Endometrial microvascular endothelial cells (primary cell): ENCODE measurements around the gene SAMD11. TPM values are rescaled to one million over a fixed set of nuclear protein-coding genes. Genes with fewer than 3 reads are reported as not detected.

Experiments
- in situ Hi-C: cut with HindIII; loops from 2 replicates; pipeline ENCODE4 v1.10.0; 2017; ENCODE audit warnings: low sequenced_read_pairs, low pct_unique_long_range_greater_than_20kb; ENCODE audit errors: inconsistent ontology term
- total RNA-seq: library from RNA; depleted of rRNA; stranded (reverse); fragments of >200 nt; gene quantifications from one replicate; pipeline ENCODE4 v1.2.3, GENCODE V29; 2015; ENCODE audit errors: inconsistent ontology term

Gene SAMD11
- total RNA-seq, 1 donor from 2014 or later: 0.19 TPM

DNA sequence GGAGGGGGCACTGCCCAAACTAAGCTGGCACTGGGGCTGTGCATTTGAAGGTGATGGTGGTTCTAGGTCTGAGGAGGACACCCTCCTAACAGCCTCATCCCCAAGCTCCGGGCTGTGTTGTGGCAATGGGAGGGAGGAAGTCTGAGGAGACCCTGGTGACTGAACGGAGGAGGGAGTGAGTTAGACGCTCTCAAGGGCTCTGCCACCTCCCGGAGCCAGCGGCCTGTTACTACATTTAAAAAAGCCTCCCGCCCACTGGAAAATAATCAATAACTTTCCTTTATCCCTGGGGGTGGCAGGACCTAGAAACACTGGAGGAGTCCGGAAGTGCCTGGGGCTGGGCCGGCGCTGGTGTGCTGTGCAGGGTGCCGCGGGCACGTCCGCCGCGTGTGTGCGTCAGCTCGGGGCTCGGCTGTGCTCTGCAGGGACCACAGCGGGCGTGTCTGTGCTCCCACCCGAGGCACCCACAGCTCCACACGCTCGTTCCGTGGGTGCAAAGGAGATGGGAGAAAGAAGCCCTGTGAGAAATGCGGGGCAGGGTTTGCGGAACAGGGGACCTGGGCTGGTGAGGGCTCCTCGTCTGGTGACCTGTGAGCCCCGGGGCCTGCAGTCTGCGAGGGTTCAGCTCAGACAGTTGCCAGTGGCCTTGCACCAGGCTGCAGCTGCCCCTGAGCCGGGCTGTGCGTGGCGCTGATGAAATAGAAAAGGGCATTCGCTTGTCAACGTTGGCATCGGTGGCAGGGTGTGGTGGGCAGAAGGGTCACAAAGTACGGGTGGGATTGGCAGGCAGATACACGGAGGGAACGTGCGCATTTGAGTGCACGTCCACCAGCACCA is 5.3 kb downstream of the SAMD11 start:
- in situ Hi-C loops: no loop called here

DNA sequence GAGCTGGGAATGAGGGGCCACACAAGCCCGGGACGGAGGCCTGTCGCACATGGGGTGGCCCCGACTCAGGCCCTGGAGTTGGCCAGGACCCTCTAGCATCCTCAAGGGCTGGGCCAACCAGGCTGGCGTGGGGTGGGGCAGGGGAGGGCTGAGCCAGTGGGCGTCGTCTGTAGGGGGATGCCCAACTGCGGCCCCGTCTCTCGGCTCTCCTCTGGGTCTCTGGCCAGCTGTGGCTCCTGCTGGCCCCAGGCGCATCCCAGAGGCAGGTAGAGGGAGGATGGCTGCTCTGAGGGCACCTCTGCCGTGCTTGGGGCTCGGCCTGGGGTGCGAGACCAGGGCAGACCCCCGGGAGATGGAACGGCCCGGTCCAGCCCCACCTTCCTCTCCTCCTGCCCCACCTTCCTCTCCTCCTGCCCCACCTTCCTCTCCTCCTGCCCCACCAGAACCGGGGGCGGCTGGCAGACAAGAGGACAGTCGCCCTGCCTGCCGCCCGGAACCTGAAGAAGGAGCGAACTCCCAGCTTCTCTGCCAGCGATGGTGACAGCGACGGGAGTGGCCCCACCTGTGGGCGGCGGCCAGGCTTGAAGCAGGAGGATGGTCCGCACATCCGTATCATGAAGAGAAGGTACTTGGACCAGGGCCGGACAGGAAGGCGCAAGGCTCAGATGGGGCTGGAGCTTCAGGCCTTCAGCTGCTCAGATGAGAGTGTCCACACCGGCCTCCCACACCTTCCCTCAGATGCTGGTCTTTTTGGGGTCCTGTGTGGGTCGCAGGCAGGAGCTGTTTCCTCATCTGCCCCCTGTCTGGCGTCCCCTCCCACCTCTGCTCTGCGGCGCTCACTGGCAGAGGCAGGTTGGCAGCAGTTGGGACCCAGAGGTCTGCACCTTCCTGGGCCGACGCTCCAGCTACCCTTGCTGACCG is 6.2 kb downstream of the SAMD11 start:
- in situ Hi-C loops: no loop called here

DNA sequence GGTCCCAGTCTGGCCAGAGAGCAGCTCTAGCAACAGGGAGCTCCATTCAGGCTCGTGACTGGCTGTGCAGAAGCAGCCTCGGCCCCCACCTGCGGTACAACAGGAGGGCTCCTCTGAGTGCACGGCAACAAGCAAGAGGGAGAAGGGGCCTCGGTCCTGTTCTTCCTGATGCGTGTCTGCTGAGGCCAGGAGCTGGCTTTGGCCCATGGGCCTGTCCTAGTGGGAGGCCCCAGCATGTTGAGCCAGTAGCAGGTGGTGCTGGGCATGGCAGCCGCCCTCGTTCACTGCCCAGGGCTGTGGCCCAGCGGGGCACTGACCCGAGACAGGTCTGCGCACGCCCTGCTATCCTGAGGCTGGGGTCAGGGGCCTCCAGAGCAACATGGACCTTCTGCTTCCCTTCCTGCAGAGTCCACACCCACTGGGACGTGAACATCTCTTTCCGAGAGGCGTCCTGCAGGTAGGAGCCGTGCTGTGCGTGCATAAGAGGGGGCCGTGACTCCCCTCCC is 7.0 kb downstream of the SAMD11 start:
- in situ Hi-C loops: no loop called here

DNA sequence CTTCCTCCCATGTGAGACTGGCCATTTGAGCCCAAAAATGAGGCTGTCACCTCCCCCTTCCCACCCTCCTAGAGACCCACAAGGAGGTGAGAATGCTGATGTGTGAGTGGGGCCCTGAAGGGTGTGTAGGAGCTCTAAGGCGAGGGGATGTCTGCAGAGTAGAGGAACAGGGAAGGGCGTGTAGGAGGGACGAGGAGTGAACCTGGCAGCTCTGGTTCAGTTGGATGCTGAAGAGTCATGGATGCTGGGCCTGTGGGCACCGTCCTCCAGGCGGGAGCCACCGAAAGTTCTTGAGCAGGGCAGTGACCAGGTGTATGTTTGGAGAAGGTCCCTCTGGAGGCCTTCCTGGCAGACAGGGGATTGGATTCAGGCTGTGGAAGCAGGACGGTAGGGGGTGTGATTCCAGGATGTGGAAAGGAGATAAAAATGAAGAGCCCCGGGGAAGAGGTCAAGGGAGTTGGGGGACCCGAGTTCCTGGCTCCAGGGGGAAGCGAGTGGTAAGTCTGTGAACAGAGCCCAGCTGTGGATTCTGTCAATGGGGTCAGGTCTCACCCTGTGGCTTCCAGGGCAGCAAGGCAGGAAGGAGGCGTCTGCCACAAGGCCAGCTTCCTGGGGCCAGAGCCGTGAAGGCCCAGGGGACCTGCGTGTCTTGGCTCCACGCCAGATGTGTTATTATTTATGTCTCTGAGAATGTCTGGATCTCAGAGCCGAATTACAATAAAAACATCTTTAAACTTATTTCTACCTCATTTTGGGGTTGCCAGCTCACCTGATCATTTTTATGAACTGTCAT is 7.9 kb downstream of the SAMD11 start:
- in situ Hi-C loops: no loop called here

DNA sequence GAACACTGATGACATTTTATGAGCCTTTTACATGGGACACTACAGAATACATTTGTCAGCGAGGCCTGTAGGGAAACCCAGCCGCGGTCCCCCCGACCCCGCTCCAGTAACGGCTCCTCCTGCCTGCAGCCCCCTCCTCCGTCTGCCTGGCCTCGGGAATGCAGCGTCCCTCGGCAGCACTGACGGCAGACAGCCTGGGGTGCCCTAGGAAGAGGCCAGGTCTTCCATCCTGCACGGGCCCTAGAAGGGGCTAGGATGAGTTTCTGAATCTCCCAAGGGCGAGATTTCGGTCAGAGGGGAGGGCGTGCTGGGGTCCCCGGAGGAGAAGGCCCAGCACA is 8.4 kb downstream of the SAMD11 start:
- in situ Hi-C loops: no loop called here

DNA sequence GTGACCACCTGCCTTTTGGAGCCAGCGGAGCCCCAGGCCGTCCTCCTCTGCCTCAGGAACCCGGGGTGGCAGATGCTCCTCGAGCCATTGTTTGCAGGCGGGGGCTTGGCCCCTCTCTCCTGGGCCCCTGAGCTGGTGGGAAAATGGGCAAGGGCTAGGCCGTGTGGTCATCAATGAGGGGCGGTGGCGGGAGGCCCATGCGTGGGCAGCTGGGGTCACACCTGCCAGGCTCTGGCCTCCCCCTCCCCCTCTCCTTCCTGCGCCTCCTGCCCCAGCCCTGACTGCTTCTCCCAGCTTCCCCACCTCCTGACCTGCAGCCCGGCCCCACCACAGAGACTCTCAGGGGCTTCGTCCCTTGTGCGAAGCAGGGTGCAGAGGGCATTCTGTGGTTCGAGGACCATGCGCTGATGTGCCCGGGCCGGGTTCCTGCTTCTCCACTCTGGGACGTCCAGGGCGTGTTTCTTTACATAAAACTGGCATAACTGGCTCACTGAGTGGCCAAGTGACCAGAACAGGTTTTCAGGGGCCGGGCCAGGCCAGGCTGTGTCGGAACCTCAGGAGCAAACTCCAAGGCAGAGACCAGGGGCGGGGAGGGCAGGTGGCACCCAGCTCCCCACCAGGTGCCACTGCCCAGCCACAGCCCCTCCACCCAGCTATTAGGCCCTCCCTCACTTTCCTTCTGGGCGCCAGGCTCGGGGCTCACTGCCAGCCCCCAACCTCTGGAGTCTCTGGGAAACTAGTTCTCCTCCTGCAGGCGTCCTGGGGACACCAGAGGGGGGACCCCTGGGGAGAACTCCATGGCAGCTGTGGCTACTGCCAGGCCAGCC is 9.3 kb downstream of the SAMD11 start:
- in situ Hi-C loops: no loop called here

DNA sequence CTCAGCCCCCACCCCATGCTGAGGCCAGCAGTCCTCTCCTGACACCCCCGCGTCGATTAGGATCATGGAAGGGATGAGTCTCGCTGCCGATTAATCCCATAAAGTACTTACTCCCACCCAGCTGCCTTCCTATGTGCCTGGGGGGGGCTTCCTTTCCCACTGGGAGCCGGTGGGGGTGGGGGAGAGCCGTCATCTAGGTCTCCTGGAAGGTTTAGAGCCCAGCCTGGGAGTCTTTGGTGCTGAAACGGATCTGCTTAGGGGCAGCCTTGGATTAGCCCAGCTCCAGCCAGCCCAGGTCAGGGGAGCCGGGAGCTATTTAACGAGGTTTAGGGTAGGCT is 9.8 kb downstream of the SAMD11 start:
- in situ Hi-C loops: no loop called here

DNA sequence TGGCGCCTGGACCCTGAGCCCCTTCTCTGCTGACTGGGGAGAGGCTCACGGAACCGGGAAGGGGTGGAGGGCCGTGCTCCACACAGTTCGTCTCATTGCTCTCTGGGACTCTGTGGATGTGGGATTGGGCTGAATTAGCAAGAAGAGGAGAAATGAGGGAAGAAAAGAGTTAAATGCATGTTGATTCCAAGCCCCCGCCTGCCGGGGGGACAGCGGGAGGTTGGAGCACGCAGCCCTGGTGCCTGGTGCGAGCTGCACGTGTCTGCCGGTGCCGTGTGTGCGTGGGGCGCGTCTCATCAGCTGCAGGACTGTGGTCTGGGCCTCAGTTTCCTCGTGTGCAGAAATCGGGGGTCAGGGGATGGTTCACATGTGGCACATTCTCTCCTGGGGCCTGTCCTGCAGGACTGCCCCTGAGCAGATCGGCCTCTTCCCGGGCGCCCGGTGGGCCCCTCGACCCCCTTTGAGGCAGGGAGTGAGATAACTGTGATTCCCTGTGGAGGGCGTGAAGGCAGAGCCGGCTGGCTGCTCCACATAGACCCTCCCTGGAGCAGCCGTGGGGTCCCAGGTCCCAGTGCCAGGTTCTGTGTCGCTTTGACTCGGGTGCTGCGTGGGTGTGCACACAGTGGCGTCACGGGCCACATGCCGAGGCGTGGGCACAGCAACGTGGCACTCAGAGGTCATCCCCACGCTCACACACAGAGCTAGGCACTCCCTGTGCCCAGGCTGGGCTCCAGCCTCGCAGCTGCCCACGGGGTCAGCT is 11.4 kb downstream of the SAMD11 start:
- in situ Hi-C loops: no loop called here

DNA sequence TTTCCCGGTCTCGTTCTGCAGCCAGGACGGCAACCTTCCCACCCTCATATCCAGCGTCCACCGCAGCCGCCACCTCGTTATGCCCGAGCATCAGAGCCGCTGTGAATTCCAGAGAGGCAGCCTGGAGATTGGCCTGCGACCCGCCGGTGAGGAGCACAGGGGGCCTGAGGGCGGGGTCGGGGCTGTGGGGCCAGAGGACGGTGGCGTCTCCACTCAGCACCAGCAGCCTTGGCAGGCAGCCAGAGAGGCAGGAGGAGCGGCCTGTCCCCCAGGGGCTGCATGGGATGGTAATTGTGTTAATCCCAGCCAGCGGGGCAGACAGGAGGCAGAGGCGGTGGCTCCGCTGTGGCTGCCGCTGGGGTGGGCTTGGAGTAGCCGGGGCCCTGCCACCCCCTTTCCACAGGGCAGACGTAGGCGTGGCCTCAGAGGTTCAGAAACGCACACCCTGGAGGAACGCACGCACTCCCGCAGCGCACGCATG is 12.1 kb downstream of the SAMD11 start:
- in situ Hi-C loops: no loop called here

DNA sequence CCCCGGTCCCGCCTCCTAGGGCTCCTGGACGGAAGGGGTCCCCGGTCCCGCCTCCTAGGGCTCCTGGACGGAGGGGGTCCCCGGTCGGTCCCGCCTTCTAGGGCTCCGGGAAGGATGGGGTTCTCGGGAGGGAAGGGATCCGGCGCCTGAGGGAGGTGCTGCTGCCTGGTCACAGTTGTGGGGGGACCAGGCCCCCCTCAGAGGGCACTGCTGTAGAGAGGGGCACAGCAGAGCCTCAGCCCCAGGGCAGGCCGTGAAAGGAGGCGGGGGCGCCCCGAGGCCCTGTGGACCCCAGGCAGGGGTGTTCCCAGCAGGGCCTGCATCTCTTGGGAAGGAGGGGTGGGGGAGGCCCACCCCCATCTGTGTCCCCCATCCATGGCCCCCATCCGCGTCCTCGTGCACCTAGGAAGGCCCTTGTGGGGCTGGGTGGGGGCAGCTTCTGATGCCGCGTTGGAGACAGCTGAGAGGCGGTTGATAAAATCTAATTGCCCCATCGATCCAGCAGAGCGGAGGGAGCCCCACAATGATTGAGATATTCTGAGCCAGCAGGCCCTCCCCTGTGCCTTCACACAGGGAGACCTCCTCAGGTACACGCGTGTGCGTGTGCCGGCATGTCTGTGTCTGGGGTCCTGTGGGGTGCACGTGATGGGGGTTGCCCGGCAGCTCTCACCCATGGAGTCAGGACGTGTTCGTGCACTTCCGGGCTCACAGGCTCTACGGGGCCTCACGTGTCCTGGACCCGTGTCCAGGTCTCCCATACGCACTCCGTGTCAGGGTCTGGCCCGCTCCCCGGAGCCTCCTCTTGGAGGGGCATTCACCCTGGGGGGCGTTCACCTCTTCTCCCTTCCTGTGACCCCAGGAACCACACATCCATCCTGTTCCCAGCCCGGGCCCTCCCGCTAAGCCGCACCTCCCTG is 12.9 kb downstream of the SAMD11 start:
- in situ Hi-C loops: no loop called here

DNA sequence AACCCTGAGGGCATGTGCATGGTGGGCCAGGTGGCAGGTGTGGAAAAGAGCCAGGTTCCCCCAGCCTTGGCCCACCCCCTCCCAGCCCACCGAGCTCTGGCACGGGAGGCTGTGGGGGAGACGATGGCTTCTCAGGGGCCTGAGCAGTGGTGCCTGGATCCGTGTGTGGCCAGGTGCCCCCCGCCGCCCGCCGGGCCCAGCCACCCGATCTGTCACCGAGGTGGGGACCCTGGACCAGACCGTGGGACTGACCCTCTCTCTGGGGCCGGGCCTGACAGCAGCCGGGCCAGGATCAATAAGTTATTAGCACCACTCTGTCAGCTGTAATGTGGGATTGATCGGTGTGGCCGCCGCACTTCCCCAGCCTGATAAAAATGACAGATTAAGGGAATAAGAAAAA is 13.8 kb downstream of the SAMD11 start:
- in situ Hi-C loops: no loop called here

DNA sequence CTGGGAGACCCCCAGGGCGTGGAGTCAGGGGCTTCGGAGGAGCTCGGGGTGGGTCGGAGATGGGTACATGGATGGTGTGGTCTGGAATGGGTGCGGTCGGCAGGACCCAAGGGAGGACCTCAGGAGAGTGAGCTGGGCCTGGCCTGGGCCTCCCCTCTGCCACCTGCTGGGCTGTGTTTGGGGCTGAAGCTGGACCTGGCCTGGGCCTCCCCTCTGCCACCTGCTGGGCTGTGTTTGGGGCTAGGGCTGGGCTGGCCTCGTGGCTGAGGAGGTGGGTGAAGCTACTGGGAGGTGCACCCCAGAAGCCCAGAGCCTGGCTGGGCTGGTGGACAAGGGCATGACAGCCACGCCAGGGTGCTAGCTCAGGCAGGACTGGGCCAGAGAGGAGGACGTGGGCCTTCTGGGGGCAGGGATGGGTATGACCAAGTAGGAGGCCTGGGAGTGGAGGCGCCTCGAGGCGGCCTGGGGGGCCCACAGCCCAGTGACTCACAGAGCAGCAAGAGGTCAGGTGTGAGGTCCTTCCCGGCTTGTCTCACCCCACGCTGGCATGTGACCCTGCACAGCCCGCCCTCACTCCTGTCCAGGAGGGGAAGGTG is 14.5 kb downstream of the SAMD11 start:
- in situ Hi-C loops: no loop called here

DNA sequence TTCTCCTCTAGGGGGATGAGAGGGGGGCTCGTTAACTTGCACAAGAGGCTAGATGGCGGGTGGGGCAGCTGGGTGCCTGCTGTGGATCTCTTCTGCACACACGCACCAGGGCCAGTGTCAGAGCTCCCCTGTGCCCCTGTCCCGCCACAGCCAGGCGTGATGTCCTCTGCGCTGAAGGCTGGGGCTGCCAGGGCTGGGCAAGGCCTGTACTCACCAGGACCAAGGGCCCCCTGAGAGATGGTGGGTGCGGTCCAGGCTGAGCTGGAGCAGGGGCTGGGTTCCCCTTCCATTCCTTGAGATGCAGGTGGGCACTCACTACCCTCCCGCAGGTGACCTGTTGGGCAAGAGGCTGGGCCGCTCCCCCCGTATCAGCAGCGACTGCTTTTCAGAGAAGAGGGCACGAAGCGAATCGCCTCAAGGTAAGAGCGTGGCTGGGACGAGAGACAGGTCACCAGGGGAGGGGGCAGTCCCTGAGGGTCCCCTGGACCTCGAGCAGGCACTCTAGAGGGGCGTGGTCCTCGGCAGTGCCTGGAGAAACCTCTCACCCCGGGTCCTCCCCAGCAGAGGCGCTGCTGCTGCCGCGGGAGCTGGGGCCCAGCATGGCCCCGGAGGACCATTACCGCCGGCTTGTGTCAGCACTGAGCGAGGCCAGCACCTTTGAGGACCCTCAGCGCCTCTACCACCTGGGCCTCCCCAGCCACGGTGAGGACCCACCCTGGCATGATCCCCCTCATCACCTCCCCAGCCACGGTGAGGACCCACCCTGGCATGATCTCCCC is 15.2 kb downstream of the SAMD11 start:
- in situ Hi-C loops: no loop called here

DNA sequence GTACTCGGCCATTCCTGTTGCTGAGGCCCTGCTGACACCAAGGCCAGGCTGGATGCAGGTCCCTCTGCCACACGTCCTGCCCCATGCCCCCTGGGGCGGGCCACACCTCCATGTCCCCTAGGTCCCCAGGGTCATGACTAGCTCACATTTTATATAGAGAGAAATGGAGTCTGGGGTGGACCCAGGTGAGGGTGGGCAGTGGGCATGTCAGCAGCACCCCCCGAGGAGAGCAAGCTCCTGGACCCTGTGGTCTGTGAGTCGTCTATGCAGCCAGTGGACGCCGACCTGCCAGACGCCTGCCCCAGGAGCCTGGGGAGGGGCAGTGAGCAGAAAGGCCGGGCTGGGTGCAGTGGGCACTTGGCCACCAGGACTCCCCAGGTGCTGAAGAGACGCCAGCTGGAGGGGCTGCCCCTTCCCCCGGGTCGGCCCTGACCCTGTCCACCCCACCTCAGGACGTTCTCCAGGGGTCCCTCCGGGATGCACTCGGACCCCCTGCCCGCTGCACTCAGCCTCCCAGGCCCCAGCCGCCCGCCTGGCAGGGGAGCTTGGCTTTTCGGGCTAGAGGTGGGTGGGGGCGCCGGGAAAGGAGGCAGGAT is 15.9 kb downstream of the SAMD11 start:
- in situ Hi-C loops: no loop called here
